Measurements from ENCODE around the gene LY9. TPM values are rescaled to one million over a fixed set of nuclear protein-coding genes. Genes with fewer than 3 reads are reported as not detected.

The LY9 gene
- polyA plus RNA-seq, 1 of the 3 experiments (the other 2 are of a cell fraction), result not detected

GRCh38 chr1:160797861-160798273 lies 1.9 kb downstream of the LY9 start:
- H3K9ac ChIP-seq, result no peak overlapping the region
- TF ChIP-seq PBX3 (IDR thresholded peaks at IDR 0.05), result no peak
- TF ChIP-seq ELF1 (IDR thresholded peaks at IDR 0.05), result no peak
- TF ChIP-seq SMC3 (IDR thresholded peaks at IDR 0.05; ENCODE audit: low read depth, low read length), result no peak
- no peak for TF ChIP-seq TCF12 (IDR thresholded peaks at IDR 0.05)
- TF ChIP-seq IRF3 (IDR thresholded peaks at IDR 0.05; ENCODE audit: low read depth, low read length), result no peak
- TF ChIP-seq SIN3A (IDR thresholded peaks at IDR 0.05; ENCODE audit: borderline replicate concordance, low read depth, low read length), result no peak
- no peak for TF ChIP-seq NFIC (IDR thresholded peaks at IDR 0.05; ENCODE audit: borderline replicate concordance)
- TF ChIP-seq RAD21 (IDR thresholded peaks at IDR 0.05; ENCODE audit: low read length), result no peak
- no peaks in the 10 kb centered on the region; the same call in 1 of the 2 replicates for H3K27me3 ChIP-seq (ENCODE audit: insufficient read depth)
- H3K4me3 ChIP-seq (ENCODE audit: low read depth in 2 of 2, low read length in 1 of 2), result no peak overlapping the region
- POLR2A ChIA-PET, result no interaction called here
- H3K27ac ChIP-seq (ENCODE audit: low read depth in 2 of 2, low read length in 1 of 2), result no peak overlapping the region
- no peak overlapping the region for H3K4me2 ChIP-seq
- CTCF ChIA-PET, result interaction anchor here (1.3 kb wide), 1 partner anchor 20 kb away, joined by 4 read pairs; no protein-coding TSS in a partner anchor
- no peak for DNase-seq
- WGBS (ENCODE audit: low lambda C conversion rate), result 1% methylated on average over 4 of the region's 4 CpGs
- no peaks in the 10 kb centered on the region for H3K4me1 ChIP-seq (ENCODE audit: control insufficient read depth in 1 of 2, insufficient read depth in 2 of 2, low read depth in 1 of 2, low read length in 1 of 2)
- no peaks in the 10 kb centered on the region for H4K20me1 ChIP-seq (ENCODE audit: insufficient read depth)
- no peaks in the 10 kb centered on the region for H3K9me3 ChIP-seq
- no peaks in the 10 kb centered on the region for H3K9me2 ChIP-seq
- no peaks in the 10 kb centered on the region for H3K79me2 ChIP-seq (ENCODE audit: insufficient read depth)
- no peaks in the 10 kb centered on the region for H3K36me3 ChIP-seq (replicated peaks in 1 of 2; ENCODE audit: control insufficient read depth in 1 of 2, insufficient read depth in 2 of 2, low read length in 1 of 2)
- no peak overlapping the region for H2AFZ ChIP-seq (ENCODE audit: low read depth)
- no peaks in the 10 kb centered on the region for H3F3A ChIP-seq (replicated peaks; ENCODE audit: insufficient read depth)

- H2AFZ ChIP-seq (ENCODE audit: low read depth), result no peak overlapping the region
- no peaks in the 10 kb centered on the region for H3K9me3 ChIP-seq
- H3K36me3 ChIP-seq (replicated peaks in 1 of 2; ENCODE audit: control insufficient read depth in 1 of 2, insufficient read depth in 2 of 2, low read length in 1 of 2), result no peaks in the 10 kb centered on the region
- WGBS (ENCODE audit: low lambda C conversion rate), result 10% methylated on average over 2 of the region's 2 CpGs
- ChIA-PET CTCF (interaction anchor here (0.7 to 1.3 kb wide), 2 partner anchors 21 to 43 kb away, joined by 3 to 4 read pairs; no protein-coding TSS in a partner anchor), POLR2A (no interaction called here)
- no peak overlapping the region for H3K27ac ChIP-seq (ENCODE audit: low read depth in 2 of 2, low read length in 1 of 2)
- no peaks in the 10 kb centered on the region for H3K4me1 ChIP-seq (ENCODE audit: control insufficient read depth in 1 of 2, insufficient read depth in 2 of 2, low read depth in 1 of 2, low read length in 1 of 2)
- DNase-seq, result no peak
- no peak overlapping the region for H3K9ac ChIP-seq
- H3K4me2 ChIP-seq, result no peak overlapping the region
- no peak for TF ChIP-seq JUND (IDR thresholded peaks at IDR 0.05)
- no peak for TF ChIP-seq RXRA (IDR thresholded peaks at IDR 0.05; ENCODE audit: borderline replicate concordance, low read depth)
- H4K20me1 ChIP-seq (ENCODE audit: insufficient read depth), result no peaks in the 10 kb centered on the region
- no peaks in the 10 kb centered on the region for H3K79me2 ChIP-seq (ENCODE audit: insufficient read depth)
- H3K27me3 ChIP-seq (ENCODE audit: insufficient read depth), result no peaks in the 10 kb centered on the region; the same call in 1 of the 2 replicates
- no peaks in the 10 kb centered on the region for H3K9me2 ChIP-seq
- H3K4me3 ChIP-seq (ENCODE audit: low read depth in 2 of 2, low read length in 1 of 2), result no peak overlapping the region
- no peaks in the 10 kb centered on the region for H3F3A ChIP-seq (replicated peaks; ENCODE audit: insufficient read depth)
Measured at GRCh38 chr1:160798439-160798838, 2.5 kb downstream of the LY9 start.

DNA sequence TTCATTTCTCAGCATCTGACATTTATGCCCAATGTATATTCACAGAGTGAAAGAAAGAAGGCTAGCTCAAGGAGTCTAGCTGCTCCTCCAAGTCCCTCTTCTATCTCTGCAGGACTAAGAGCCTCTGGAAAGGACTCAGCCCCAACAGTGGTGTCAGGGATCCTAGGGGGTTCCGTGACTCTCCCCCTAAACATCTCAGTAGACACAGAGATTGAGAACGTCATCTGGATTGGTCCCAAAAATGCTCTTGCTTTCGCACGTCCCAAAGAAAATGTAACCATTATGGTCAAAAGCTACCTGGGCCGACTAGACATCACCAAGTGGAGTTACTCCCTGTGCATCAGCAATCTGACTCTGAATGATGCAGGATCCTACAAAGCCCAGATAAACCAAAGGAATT lies 3.7 kb downstream of the LY9 start:
- no peak overlapping the region for H3K4me3 ChIP-seq (ENCODE audit: low read depth in 2 of 2, low read length in 1 of 2)
- ChIA-PET CTCF (no interaction called here), POLR2A (no interaction called here)
- no peaks in the 10 kb centered on the region for H4K20me1 ChIP-seq (ENCODE audit: insufficient read depth)
- H3K36me3 ChIP-seq (replicated peaks in 1 of 2; ENCODE audit: control insufficient read depth in 1 of 2, insufficient read depth in 2 of 2, low read length in 1 of 2), result no peaks in the 10 kb centered on the region
- no peak for DNase-seq
- no peaks in the 10 kb centered on the region for H3F3A ChIP-seq (replicated peaks; ENCODE audit: insufficient read depth)
- H3K27me3 ChIP-seq (ENCODE audit: insufficient read depth), result no peaks in the 10 kb centered on the region; the same call in 1 of the 2 replicates
- H3K9me2 ChIP-seq, result no peaks in the 10 kb centered on the region; the same call in 1 of the 2 replicates
- no peak overlapping the region for H3K4me2 ChIP-seq
- no peak overlapping the region for H2AFZ ChIP-seq (ENCODE audit: low read depth)
- no peak overlapping the region for H3K9ac ChIP-seq
- H3K79me2 ChIP-seq (ENCODE audit: insufficient read depth), result no peaks in the 10 kb centered on the region
- H3K9me3 ChIP-seq, result no peaks in the 10 kb centered on the region
- H3K4me1 ChIP-seq (ENCODE audit: control insufficient read depth in 1 of 2, insufficient read depth in 2 of 2, low read depth in 1 of 2, low read length in 1 of 2), result no peaks in the 10 kb centered on the region
- WGBS (ENCODE audit: low lambda C conversion rate), result 9% methylated on average over 5 of the region's 5 CpGs
- no peak overlapping the region for H3K27ac ChIP-seq (ENCODE audit: low read depth in 2 of 2, low read length in 1 of 2)
- TF ChIP-seq, protein P1, sequence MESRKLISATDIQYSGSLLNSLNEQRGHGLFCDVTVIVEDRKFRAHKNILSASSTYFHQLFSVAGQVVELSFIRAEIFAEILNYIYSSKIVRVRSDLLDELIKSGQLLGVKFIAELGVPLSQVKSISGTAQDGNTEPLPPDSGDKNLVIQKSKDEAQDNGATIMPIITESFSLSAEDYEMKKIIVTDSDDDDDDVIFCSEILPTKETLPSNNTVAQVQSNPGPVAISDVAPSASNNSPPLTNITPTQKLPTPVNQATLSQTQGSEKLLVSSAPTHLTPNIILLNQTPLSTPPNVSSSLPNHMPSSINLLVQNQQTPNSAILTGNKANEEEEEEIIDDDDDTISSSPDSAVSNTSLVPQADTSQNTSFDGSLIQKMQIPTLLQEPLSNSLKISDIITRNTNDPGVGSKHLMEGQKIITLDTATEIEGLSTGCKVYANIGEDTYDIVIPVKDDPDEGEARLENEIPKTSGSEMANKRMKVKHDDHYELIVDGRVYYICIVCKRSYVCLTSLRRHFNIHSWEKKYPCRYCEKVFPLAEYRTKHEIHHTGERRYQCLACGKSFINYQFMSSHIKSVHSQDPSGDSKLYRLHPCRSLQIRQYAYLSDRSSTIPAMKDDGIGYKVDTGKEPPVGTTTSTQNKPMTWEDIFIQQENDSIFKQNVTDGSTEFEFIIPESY (IDR thresholded peaks at IDR 0.05; ENCODE audit: borderline replicate concordance, low read depth), result no peak
- TF ChIP-seq RCOR1 (IDR thresholded peaks at IDR 0.05; ENCODE audit: low read length), result no peak
- no peak for TF ChIP-seq PBX3 (IDR thresholded peaks at IDR 0.05)
- TF ChIP-seq RAD21 (IDR thresholded peaks at IDR 0.05; ENCODE audit: low read length), result no peak
- no peak for TF ChIP-seq YY1 (IDR thresholded peaks at IDR 0.05; ENCODE audit: low read depth)
- TF ChIP-seq NRF1 (IDR thresholded peaks at IDR 0.05; ENCODE audit: low read depth, low read length), result no peak
- TF ChIP-seq TCF12 (IDR thresholded peaks at IDR 0.05), result no peak
- TF ChIP-seq GATA2 (CRISPR knock-in tag; IDR thresholded peaks at IDR 0.05), result no peak
- no peak for TF ChIP-seq FOSL2 (IDR thresholded peaks at IDR 0.05; ENCODE audit: borderline replicate concordance, low read depth)
- no peak for TF ChIP-seq MEF2A (IDR thresholded peaks at IDR 0.05; ENCODE audit: borderline replicate concordance, low read depth)
- no peak for TF ChIP-seq FOXM1 (IDR thresholded peaks at IDR 0.05; ENCODE audit: low read depth)
- no peak for TF ChIP-seq RXRA (IDR thresholded peaks at IDR 0.05; ENCODE audit: borderline replicate concordance, low read depth)

Measured in SK-N-SH (cell line).